K562 (cell line): ENCODE measurements around the gene DYNC2H1. TPM values are rescaled to one million over a fixed set of nuclear protein-coding genes. Genes with fewer than 3 reads are reported as not detected.

Experiments used
- ADNP ChIP-seq: fragments of 200-800 bp; sonication (Bioruptor generic); IDR thresholded peaks from 2 replicates; pipeline ENCODE4 v1.6.1; 2016; ENCODE audit warnings: missing genetic modification characterization, missing compliant biosample characterization
- CBFA2T2 ChIP-seq: fragments of 450-650 bp; conservative IDR thresholded peaks from 2 replicates; pipeline ENCODE4 v1.6.1; 2017; ENCODE audit warnings: mild to moderate bottlenecking
- CUX1 ChIP-seq: fragments of 200-800 bp; sonication (Bioruptor generic); IDR thresholded peaks from 2 replicates; pipeline ENCODE4 v1.6.1; 2016; ENCODE audit warnings: missing genetic modification characterization, missing compliant biosample characterization
- GTF2F1 ChIP-seq: IDR thresholded peaks from 2 replicates; pipeline ENCODE4 v1.6.1; 2011; ENCODE audit warnings: low read depth, low read length, improper control_type of control experiment
- KLF13 ChIP-seq: fragments of 450-650 bp; IDR thresholded peaks from 2 replicates; pipeline ENCODE4 v1.6.1; 2016; ENCODE audit warnings: missing genetic modification characterization, low read depth, mild to moderate bottlenecking, missing compliant biosample characterization, moderate library complexity, borderline replicate concordance
- PHF21A ChIP-seq: fragments of 450-650 bp; IDR thresholded peaks from 2 replicates; pipeline ENCODE4 v1.6.1; 2017; ENCODE audit warnings: low read depth, borderline replicate concordance
- PRDM10 ChIP-seq: fragments of 450-650 bp; IDR thresholded peaks from 2 replicates; pipeline ENCODE4 v1.6.1; 2018; ENCODE audit not compliant: partially characterized antibody
- PURB ChIP-seq: sonication (generic); formaldehyde crosslinking; IDR thresholded peaks from 2 replicates; pipeline ENCODE4 v1.9.0; 2021; ENCODE audit warnings: low read depth, mild to moderate bottlenecking, missing genetic modification reagents
- XRCC5 ChIP-seq: fragments of 200-400 bp; formaldehyde crosslinking; IDR thresholded peaks from 2 replicates; pipeline ENCODE4 v1.6.1; 2017; ENCODE audit warnings: low read depth, mild to moderate bottlenecking, low read length
- ZNF398 ChIP-seq: fragments of 250-450 bp; sonication (Bioruptor Pico); IDR thresholded peaks from 2 replicates; pipeline ENCODE4 v1.8.0; 2021; ENCODE audit warnings: moderate library complexity, mild to moderate bottlenecking, inconsistent platforms
- ZNF717 ChIP-seq: fragments of 250-450 bp; sonication (Bioruptor Pico); IDR thresholded peaks from 2 replicates; pipeline ENCODE4 v1.5.0; 2021
- polyA plus RNA-seq, 8 experiments: library from polyadenylated mRNA; depleted of rRNA in 4 of 8; stranded (reverse) in 5 of 8; unstranded in 3 of 8; fragments of >200 nt; fragmentation: Nextera tagmentation in 2 of 8; fragmentation: Illumina TruSeq in 1 of 8; extraction: Ambion mirVana in 2 of 8; extraction: Trizol in 1 of 8; gene quantifications; 2 replicates each; pipeline versions ENCODE4 v1.2.1 to v1.2.3, GENCODE V29; 2011 to 2014; ENCODE audit warnings: inconsistent platforms in 1 of 8, missing spikeins in 1 of 8
- total RNA-seq, 7 experiments: library from RNA; depleted of rRNA in 6 of 7; stranded (reverse); fragments of >200 nt in 6 of 7; fragmentation: Illumina TruSeq in 2 of 7; extraction: Trizol in 2 of 7; gene quantifications; 2 replicates each; pipeline versions ENCODE4 v1.2.1 to v1.2.3, GENCODE V29; 2011 to 2021; ENCODE audit warnings: low replicate concordance in 1 of 7

The DYNC2H1 gene
- total and polyA plus RNA-seq, 9 of the 15 experiments (the other 6 are each of a cell fraction or from before 2014, with no cell fraction given), result 0.08 to 0.64 (median 0.20) TPM

- no peak for TF ChIP-seq ADNP
- no peak for TF ChIP-seq PURB (CRISPR knock-in tag)
- TF ChIP-seq GTF2F1, result no peak
- no peak for TF ChIP-seq XRCC5
- TF ChIP-seq CBFA2T2, result no peak
- no peak for TF ChIP-seq ZNF398 (CRISPR knock-in tag)
- TF ChIP-seq ZNF717 (CRISPR knock-in tag), result no peak
- TF ChIP-seq PHF21A, result no peak
- peak; percentile 97 for TF ChIP-seq KLF13 (tag)
- TF ChIP-seq PRDM10, result peak; percentile 88
- no peak for TF ChIP-seq CUX1
These were observed at the start of gene DYNC2H1 (continued) for GRCh38 chr11:103108933-103109817.
